SKM-1 (cell line): ENCODE measurements around the gene TRIM47.

Experiments used
- DNase-seq: peaks from one replicate; lab custom pipeline; 2025; ENCODE audit not compliant: unreplicated experiment; lab: John Stamatoyannopoulos, UW

TRIM47 gene

DNA sequence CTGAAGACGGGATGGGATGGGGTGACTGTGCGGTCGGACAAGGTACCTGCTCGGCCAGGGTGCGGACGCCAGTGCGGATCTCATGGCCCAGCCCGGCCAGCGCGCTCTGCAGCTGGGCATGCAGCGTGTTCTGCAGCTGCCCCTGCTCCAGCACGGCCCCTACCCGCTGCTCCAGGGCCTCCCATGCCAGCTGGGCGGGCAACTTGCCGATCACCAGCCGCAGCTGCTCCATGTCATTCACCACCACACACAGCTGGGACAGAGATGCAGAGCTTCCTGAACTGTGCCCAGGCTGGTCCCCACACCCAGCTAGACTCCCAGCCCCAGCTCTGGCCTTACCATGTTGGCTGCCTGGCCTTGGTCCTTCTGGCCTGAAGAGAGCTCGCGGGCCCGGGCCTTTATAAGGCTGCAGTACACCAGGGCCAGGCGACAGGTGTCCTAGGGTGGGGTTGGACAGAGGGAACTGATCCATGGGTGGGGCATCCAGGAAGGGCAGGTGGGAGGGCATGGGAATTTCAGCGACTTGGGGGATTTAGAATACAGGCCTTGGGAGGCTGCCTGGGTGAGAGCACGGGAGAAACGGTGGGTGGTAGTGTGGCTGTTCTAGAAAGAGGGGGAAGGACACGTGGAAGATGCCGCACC lies 44.0 kb downstream of the TRIM47 start:
- no peak for DNase-seq

DNA sequence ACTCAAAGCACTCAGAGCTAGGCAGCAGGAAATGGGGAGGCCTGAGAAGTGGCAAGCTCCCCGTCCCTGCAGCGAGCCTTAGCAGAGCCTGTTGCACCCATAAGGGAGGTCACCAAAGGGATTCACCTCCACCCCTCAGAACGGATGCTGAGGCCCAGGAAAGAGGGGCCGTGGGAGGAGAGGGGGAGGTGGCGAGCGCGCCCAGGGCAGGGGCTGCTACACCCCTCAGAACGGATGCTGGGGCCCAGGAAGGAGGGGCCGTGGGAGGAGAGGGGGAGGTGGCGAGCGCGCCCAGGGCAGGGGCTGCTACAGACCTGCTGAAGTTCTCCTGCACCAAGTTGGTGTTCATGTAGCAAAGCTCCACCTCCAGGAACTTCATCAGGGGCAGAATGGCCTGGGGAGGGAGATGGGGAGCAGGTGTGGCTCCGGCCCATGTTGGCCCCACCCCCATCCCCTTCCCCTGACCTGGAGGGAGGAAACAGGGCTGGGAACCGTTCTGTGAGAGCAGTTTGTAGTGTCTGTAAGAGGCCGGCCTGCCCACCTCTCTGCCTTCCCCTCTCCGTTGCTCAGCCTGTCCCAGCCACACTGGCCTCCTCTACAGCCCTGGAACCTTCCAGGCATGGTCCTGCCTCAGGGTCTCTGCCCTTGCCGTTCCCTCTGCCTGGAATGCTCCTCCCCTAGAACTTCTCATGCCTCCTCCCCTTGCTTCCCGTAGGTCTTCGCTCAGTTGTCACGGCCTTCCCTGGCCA lies 45.6 kb downstream of the TRIM47 start:
- no peak for DNase-seq

DNA sequence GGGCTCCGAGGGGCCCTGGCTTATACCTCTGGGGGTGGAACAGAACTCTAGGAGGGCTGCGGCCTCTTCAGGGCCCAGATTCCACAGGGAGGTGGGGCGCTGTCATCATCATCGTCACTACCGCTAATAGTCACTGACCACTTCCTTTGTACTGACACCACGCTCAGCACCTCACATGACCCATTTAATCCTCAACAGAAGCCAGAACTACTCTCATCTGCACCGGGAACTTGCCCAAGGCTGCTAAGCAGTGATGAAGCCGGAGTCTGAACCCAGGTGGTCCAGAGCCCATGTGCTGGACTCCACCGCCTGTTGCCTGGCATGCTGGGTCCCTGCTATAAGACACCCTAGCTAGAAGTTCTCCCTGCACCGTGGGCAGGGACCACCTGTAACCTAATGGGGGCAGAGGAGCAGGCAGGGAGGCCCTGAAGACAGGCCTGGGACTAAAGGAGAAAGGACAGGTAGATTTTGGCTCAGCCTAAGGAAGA lies 46.2 kb downstream of the TRIM47 start:
- no peak for DNase-seq

DNA sequence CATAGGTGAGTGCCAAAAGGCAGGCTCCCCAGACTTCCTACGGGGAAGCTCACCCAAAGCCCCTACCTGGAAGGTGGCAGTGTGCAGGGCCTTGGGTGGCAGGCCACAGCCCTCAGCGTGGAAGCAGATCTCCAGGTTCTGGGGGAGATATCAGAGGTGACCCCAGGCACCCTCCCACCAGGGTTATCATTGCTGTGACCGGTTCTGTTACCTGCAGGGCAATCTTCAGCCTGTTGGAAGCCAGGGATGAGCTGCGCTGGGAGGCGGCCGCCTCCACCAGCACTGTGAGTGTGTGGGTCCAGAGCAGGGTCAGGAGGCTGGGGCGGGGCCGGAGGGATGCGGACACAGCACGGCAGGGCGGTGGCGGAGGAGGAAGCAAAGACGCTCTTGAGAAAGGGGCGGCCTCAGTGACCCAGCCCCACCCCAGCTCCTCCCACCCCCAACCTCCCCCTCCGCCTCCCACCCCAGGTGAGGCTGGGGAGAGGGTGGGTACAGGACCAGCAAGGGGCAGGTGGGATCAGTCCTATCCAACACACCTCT lies 47.3 kb downstream of the TRIM47 start:
- DNase-seq: no peak

DNA sequence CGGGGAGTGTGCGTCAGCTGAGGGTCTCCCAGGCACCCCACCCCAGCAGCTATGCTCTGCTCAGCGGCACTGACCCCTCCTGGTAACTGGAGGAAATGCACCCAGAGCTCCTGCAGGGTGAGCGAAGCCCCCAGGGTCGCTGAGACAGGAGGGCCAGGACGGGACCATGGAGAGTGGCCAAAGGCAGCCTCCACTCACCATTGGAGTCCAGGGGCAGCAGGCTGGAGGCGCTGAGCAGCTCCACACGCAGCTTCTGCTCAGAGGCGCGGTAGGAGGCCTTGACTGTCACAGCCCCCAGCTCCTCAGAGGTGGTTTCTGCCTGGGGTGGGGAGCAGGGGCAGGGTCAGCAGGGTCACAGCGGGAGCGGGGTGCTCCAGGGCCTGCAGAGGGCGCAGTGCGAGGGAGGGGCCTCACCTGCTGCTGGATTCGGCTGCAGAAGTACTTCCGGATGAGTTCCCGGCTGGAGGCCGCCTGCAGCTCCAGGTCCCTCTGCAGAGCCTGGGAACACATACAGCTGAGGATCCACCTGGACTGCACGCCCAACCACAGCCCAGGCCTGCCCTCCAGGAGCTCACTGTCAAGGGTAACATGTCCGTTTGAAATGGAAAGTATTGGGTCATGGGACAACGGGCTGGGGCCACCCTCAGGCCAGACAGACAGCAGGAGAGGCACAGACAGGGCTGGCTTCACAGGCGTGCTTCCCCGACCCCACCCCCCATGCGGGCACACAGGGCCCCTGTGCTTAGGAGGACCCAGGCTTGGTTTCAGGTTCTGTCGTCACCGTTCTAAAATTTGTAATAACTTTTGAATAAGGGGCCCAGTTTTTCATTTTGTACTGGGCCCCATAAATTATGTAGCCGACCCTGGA lies 48.0 kb downstream of the TRIM47 start:
- no peak for DNase-seq

DNA sequence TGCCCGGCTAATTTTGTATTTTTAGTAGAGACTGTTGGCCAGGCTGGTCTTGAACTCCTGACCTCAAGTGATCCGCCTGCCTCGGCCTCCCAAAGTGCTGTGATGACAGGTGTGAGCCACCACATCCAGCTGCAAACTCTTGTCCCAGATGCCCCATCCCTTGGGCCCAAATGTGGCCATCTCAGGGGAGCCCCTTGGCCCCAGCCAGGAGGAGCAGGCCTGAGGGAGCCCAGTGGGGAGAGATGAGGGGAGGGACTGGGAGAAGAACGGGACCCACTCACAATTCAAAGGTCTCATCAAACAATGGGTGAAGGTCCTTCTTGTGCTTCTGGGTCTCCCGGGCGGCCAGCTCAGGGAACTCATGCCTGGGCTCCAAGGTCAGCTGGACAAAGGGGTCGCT lies 48.6 kb downstream of the TRIM47 start:
- no peak for DNase-seq

DNA sequence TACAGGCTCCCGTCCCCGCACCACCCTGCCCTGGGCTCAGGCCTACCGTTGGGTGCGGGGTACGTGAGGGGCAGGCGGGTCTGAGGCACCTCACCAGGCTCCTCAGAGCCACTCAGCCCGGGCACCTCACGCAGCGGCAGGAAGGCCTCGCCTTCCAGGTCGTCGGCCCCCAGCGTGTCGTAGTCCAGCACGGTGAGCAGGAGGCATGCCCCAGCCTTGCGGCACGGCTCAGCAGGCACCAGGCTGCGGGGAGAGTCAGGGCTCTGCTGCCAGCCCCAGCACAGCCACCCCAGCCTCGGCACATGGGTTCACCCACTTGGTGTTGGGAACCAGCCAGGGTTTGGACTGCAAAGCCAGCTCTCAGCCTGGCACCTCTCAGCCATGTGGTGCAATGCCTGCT lies 49.6 kb downstream of the TRIM47 start:
- DNase-seq: no peak

DNA sequence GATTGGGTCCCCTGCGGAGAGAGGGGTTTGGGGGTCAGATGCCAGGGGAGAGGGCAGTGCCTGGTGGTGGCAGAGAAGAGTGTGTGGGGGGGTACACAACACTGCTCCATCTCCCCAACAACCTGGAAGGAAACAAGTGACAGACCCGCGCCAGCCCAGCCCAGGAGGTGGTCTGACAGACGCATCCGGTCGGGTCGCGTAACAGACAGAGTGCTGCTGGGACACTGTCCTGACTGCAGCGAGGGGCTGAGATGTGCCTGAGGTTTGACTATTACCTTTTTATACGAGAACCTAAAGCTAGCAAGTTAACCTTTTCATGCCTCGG lies 50.3 kb downstream of the TRIM47 start:
- DNase-seq: no peak

DNA sequence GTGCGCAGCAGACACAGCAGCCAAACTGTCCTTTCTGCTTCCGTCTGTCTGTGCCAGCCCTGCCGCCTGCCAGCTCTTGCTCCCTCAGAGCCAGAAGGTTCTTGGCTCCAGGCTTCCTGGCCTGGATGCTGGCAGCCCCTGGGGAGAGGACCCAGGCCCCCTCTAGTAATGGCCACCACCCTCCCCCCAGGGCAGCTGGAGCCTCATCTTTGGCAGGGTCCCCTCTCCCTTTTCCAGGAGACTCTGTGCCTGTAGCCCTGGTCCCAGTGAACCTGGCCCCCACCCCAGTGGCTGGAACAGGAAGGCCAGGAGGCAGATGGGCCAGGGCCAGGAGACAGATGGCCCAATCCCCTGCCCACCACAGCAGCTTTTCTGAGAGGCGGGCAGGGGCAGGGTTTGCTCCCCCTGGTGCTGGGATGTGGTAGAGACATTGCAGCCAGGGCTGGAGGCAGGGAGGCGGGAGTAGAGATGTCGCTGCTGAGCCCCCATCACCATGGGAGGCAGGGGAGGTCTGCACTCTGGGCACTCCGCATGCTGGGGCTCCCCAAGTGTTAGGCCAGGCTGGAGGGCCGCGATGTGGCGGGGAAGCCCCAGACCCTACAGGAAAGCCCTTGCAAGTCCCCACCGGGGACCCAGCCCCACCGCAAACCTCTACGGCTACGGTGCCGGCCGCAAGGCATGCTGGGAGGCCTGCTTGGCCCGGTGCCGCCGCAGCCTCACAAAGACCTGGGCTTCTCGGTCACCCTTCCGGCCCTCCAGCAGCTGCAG lies 50.9 kb downstream of the TRIM47 start:
- no peak for DNase-seq

DNA sequence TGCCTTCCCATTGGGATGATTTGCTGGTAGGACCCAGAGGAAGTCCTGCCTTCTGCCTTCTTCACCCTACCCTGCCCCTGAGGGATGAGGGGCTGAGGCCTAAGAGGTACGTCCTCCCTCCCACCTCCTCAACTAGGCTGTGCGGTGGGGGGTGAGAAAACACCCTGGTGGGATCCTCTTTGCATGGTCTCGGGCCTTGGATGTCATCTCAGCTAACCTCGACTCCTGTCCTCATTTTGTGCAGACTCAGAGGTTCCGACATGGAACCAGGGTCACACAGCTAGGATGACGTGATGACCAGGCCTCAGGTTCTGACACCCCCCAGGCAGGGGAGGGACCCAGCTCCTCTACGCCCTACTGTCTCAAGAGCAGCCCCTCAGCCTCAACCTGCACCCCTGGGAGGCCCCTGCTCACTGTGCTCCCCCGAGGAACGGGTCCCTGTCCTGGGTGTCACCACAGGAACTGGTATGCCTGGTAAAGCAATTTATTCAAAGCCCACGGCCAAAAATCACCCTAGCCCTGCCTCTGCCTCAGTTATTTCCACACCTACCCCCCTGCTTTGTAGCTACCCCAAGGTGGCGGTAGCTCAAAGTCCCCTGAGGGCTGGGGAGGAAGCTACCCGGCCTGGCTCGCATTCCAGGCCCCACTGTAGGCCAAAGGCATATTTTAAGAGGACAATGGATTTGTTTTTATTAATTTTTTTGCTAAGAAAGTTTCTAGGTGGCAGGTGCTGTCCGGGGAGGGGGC lies 51.6 kb downstream of the TRIM47 start:
- DNase-seq: no peak

DNA sequence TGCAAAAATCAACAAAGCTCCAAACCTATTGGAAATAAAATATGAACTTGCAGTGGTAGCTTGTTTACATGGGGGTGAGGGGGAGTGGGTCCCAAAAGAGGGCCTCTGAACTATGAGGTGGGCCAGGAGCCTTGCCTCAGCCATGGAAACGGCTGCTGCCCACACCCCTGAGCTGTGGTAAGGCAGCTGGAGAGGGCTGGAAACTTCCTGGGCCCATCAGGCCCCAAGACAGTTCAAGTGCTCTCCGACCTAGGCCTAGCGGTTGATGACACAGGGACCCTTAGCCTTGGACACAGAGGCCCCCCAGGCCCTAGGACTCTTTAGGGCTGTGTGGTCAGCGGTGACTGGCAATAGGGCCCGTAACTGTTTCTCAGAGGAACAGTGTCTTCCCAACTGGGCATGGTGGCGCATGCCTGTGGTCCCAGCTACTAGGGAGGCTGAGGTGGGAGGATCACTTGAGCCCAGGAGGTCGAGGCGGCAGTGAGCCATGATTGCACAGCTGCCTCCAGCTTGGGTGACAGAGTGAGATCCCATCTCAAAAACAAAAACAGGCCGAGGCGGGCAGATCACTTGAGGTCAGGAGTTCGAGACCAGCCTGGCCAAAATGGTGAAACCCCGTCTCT lies 52.5 kb downstream of the TRIM47 start:
- no peak for DNase-seq

DNA sequence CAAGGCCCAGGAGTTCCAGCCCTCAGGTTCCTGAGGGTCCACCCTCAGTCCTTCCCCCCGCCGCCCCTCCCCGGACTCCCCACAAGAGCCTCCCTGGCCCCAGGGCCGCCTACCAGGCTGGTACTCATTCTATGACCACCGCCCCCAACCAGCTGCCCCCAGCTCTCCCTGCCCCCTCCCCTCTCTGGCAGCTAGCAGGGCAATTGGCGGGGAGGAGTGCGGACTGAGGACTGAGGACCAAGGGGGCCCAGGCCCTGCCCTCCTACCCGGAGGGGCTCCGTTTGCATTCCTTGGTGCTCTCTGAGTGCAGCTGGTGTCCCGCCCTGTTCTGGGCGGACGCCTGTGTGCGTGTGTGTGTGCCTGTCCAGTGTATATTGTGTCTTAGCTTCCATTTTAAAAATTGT lies 53.2 kb downstream of the TRIM47 start:
- DNase-seq: no peak

DNA sequence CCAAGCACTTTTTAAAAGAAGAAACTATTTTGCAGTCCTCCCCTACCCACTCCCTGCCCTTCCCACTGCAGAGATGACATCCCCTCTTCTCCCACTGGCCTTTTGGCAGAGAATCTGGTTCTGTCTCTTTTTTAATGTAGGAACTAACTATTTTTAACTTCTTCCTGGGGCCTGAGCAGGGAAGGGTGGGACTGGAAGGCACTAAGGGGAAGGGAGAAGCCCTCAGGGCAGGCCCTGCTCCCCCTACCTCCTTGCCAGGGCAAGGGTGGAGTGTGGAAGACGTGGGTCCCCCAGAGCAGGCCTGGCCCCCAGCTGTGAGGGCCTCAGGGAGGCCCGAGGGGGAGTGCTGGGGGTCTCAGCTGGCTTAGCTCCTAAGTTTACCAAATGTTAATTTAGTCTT lies 53.7 kb downstream of the TRIM47 start:
- no peak for DNase-seq
